ENCODE data around the gene DYNC1I2. TPM values are rescaled to one million over a fixed set of nuclear protein-coding genes. Genes with fewer than 3 reads are reported as not detected.
"Not testable (repeated sequence)": the region's sequence is repeated elsewhere in the genome, so short reads cannot be mapped to it uniquely, and the experiment has no call there.

The DYNC1I2 gene
- total RNA-seq, 2 experiments from 2014 or later: 47.3 to 48.4 TPM

DNA sequence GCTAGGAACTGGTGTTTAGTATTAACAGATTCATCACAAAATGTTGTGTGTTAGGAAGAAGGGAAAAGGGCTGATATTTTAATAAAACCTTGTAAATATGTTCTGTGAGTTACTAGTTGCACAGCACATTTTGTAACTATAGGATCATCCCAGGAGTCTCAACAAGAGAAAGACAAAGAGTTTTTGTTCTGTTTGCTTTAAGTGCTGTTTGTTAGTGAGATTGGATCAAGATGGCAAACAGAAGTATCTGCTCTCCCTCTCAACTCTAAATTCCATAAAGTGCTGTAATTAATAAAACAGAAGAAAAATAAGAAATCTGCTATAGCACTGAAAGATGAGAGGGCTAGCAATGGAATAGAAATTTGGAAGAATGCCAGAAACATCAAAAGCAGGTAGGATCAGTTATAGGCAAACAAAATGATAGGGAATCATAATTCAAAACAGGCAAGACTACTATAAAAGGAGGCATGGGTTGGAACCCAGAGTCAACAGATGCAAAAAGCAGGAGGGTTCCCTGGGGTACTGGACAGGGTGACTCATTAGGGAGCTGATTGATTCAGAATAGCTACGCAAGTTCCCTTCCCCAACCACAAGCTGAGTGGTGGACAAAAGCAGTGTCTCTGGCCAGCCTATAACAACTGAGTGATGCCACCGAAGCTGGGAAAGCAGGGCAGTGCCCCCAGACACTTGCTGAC lies 75.8 kb downstream of the DYNC1I2 start:
- ChIA-PET CTCF (no interaction called here), POLR2A (no interaction called here)

- POLR2A ChIA-PET: no interaction called here
- CTCF ChIA-PET: no interaction called here
These were observed 76.3 kb downstream of the DYNC1I2 start for GRCh38 chr2:171763602-171764001.

DNA sequence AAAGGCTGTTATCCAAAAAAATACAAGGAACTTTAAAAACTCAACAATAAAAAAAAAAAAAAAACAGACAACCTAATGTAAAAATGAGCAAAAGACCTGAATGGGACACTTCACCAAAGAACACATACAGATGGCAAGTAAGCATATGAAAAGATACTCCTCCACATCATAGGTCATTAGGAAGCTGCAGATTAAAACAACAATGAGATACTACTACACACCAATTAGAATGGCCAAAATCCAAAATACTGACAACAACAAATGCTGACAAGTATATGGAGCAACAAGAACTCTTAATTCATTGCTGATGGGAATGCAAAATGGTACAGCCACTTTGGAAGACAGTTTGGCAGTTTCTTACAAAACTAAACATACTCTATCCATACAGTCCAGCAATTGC lies 84.2 kb downstream of the DYNC1I2 start:
- ChIA-PET POLR2A (no interaction called here), CTCF (no interaction called here)

DNA sequence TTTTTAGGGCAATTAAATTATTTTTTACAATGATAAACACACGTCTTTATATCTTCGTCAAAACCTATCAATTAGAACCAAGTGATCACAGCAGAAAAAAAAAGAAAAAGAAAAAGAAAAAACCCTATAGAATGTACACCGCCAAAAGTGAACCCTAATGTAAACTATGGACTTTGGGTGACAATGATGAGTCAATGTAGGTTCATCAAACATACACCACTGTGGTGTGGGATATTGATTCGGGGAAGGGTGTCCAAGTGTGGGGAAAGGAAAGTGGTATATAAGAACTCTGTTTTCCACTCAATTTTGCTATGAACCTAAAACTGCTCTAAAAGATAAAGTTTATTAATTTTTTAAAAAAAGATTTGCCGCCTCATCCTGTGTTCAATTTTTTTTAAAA lies 85.1 kb downstream of the DYNC1I2 start:
- ChIA-PET POLR2A (no interaction called here), CTCF (no interaction called here)

- CTCF ChIA-PET, POLR2A ChIA-PET: not testable (repeated sequence)
These were observed 87.3 kb downstream of the DYNC1I2 start for GRCh38 chr2:171774581-171774980.

DNA sequence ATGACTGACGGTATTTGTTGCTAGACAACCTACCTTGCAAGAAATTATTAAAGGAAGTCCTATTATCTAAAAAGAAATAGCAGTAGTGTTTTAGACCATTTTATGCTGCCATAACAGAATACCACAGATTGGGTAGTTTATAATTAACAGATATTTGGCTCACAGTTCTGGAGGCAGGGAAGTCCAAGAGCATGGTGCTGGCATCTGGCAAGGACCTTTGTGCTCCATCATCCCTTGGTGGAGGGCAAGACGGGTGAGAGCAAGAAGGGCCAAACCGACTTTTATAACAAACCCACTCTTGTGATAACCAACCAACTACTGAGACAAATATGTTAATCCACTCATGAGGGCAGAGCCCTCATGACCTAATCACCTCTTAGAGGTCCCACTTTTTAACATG lies 91.2 kb downstream of the DYNC1I2 start:
- POLR2A ChIA-PET: no interaction called here
- CTCF ChIA-PET: interaction anchor here (0.6 kb wide), 1 partner anchor 57 kb away, joined by 5 read pairs; no protein-coding TSS in a partner anchor

GRCh38 chr2:171785450-171785849 lies 98.2 kb downstream of the DYNC1I2 start:
- CTCF ChIA-PET: no interaction called here
- POLR2A ChIA-PET: no interaction called here

GRCh38 chr2:171787333-171788072 lies 100.2 kb downstream of the DYNC1I2 start:
- CTCF ChIA-PET: interaction anchor here (1.1 kb wide), 1 partner anchor 31 kb away, joined by 3 read pairs; no protein-coding TSS in a partner anchor
- POLR2A ChIA-PET: no interaction called here

GRCh38 chr2:171788316-171788993 lies 101.2 kb downstream of the DYNC1I2 start:
- POLR2A ChIA-PET: no interaction called here
- CTCF ChIA-PET: interaction anchor here (0.6 kb wide), 2 partner anchors 222 to 1942 kb away, joined by 3 read pairs; no protein-coding TSS in a partner anchor

- POLR2A ChIA-PET: no interaction called here
- CTCF ChIA-PET: no interaction called here
These were observed 102.7 kb downstream of the DYNC1I2 start for GRCh38 chr2:171789956-171790355.

DNA sequence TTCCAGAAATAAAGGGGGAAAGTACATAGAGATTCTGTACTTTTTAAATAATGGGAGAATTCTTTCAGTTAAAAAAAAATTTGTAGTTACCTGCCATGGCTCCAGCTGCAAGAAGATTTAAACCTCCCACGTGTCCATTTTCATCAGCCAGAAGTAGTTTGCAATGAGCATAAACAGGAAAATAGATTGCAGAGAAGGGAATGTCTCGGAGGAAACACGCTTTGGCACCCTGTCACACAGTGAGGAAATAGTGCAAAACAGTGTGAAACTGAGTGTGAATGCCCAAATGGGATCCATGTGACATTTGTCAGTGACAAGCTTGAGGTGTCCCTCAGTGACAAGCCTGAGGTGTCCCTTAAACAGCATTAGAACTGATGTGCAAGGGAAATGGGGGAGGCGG lies 104.1 kb downstream of the DYNC1I2 start:
- ChIA-PET POLR2A (no interaction called here), CTCF (interaction anchor here (0.7 kb wide), 1 partner anchor 336 kb away, joined by 3 read pairs; no protein-coding TSS in a partner anchor)

- ChIA-PET POLR2A (no interaction called here), CTCF (interaction anchor here (0.7 kb wide), 1 partner anchor 335 kb away, joined by 3 read pairs; no protein-coding TSS in a partner anchor)
These were observed 104.9 kb downstream of the DYNC1I2 start for GRCh38 chr2:171792157-171792556.

DNA sequence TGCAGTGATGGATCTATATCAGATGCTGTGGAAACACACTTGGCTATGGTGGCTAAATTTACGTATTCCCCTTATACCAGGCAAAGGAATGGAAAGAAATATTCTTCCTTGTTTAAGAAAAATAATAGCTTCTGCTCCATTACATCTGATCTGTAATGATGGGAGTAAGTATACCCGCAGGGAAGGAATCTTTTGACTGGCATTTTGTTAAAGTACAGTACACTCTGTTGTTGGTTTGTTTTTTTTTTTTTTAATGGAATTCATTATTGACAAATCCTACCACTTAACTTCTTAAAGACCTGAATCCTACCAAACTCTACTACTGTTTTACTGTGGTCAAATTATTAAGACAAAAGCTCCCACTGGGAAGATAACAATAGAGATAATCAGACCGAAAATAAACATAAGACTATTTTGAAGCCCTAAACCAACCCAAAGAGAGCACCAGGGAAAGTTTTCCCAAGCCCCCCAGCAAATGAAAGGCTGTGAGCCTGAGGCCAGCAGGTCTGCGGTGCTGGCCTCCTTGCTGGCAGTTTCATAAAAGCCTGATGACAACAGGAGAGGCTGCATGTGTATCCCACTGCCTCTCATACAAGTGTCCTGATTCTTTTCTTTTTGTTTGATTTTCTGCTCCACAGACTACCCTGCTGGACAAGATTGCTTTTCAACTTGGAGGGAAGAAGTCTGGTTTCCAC lies 105.8 kb downstream of the DYNC1I2 start:
- POLR2A ChIA-PET: interaction anchor here (0.5 kb wide), 1 partner anchor 28 kb away, joined by 3 read pairs; no protein-coding TSS in a partner anchor
- CTCF ChIA-PET: no interaction called here

DNA sequence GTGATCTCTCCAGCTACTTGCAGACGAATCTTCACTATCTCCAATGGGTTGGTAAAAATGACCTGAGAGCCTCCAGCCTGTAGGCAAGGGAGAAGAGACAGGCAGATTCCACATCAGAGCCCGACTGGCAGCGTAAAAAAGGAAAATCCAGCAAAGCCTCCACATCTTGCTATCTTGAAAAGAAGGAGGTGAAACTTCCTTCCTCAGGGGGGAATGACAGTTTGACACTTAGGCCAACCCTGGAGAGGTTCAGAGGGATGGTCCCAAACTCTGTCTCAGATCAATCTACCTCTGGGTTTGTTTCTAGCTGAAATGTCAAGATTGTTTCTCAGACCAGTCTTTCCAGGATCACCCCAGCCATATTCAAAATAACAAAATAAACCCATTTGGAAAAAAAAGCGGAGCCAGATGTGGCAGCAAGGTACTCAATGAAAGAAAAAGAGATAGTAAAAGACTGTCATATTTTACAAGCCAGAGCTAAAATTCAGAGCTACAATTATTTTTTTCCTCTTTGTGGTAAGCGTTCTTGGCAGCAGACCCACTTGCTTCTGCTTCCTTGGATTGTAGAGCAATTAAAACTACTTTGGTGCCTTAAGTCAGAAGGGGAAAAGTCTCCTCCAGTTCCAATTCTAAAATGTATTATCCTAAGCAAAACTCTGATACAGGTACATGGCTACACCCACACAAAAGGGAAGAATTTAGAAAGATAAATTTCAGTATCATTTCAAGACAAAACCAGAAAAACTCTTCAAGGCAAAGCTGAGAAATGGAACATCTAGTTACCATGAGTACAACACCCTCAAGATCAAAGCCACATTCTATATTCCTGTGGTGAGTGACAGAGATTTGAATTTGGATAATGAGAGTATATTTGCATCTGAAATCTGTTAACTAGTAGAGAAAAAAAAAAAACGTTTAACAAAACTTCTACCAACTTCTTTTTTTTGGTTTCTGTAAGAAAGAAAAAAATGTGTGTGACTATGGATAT lies 106.7 kb downstream of the DYNC1I2 start:
- POLR2A ChIA-PET: no interaction called here

DNA sequence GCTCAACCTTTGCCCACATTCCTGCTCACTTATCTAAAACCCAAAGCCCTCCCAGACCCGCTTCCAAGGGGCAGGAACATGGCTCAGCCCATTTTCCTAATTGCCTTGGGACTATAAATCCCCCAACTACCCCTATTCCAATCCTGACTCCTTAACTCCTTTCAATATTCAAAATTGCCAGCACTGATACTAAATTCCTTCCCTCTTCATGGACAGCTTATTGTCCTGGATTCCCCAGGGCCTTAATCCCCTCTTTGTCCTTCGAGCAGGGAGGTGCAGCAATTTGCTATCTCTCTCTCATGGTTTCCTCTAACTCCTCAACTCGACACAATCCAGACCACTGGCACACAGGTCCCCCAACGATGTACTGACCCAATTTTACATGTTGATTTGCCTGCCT lies 107.6 kb downstream of the DYNC1I2 start:
- ChIA-PET POLR2A (no interaction called here), CTCF (interaction anchor here (0.7 kb wide), 1 partner anchor 127 kb away, joined by 4 read pairs; the partner anchor contains the start of gene HAT1)

More for the DNA sequence above, 106.7 kb downstream of the DYNC1I2 start:
- CTCF ChIA-PET: interaction anchor here (0.7 kb wide), 1 partner anchor 128 kb away, joined by 4 read pairs; the partner anchor contains the start of gene HAT1

Data from activated CD8-positive, alpha-beta memory T cell treated with anti-CD3 and anti-CD28 coated beads for 36 hours (primary cell).